Prostate gland (tissue), 2 donors: ENCODE results near the gene CTDNEP1.

Experiments
- POLR2A ChIP-seq: fragments of 450-650 bp; IDR thresholded peaks from one replicate; pipeline ENCODE4 v1.6.1; 2016; ENCODE audit warnings: antibody characterized with exemption, mild to moderate bottlenecking
- POLR2AphosphoS5 ChIP-seq: sonication (generic); formaldehyde crosslinking; IDR thresholded peaks from one replicate; pipeline ENCODE4 v1.6.1; 2017; ENCODE audit warnings: antibody characterized with exemption
- TF ChIP-seq, protein P1 (sequence below), 4 experiments: fragments of 200-600 bp in 2 of 4; fragments of 450-650 bp in 2 of 4; sonication (generic) in 2 of 4; IDR thresholded peaks; 1 replicate in 3 of 4; 2 replicates in 1 of 4; pipeline ENCODE4 v1.5.1; 2016 to 2019; ENCODE audit warnings: antibody characterized with exemption in 4 of 4, mild to moderate bottlenecking in 2 of 4, moderate library complexity in 2 of 4

DNA sequence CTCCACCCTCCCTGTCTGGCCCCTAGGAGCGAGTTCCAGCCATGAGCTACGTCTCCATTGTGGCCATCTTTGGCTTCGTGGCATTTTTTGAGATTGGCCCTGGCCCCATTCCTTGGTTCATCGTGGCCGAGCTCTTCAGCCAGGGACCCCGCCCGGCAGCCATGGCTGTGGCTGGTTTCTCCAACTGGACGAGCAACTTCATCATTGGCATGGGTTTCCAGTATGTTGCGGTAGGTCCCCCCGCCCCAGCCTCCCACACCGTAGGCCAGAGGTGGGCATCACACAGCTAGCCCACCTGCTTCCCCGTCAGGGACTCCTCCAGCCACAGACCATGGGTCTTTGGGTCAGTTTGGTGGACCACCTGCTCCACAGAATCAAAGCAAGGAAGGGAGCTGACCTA, 34.1 kb upstream of the CTDNEP1 start:
- TF ChIP-seq POLR2A (no peak), POLR2AphosphoS5 (no peak)
- TF ChIP-seq, protein P1, sequence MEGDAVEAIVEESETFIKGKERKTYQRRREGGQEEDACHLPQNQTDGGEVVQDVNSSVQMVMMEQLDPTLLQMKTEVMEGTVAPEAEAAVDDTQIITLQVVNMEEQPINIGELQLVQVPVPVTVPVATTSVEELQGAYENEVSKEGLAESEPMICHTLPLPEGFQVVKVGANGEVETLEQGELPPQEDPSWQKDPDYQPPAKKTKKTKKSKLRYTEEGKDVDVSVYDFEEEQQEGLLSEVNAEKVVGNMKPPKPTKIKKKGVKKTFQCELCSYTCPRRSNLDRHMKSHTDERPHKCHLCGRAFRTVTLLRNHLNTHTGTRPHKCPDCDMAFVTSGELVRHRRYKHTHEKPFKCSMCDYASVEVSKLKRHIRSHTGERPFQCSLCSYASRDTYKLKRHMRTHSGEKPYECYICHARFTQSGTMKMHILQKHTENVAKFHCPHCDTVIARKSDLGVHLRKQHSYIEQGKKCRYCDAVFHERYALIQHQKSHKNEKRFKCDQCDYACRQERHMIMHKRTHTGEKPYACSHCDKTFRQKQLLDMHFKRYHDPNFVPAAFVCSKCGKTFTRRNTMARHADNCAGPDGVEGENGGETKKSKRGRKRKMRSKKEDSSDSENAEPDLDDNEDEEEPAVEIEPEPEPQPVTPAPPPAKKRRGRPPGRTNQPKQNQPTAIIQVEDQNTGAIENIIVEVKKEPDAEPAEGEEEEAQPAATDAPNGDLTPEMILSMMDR (IDR thresholded peaks at IDR 0.05) = no peak
